ENCODE measurements around the gene TNFRSF11A.

TNFRSF11A gene

GRCh38 chr18:62345909-62346308, 20.8 kb downstream of the TNFRSF11A start:
- H3K36me3 ChIP-seq (ENCODE audit: insufficient read depth, low read length): no peaks in the 10 kb centered on the region
- H3K9ac ChIP-seq (ENCODE audit: insufficient read length): no peak overlapping the region
- no peak overlapping the region for H3K27ac ChIP-seq
- no peak for DNase-seq (ENCODE audit: low read depth, low spot score)
- TF ChIP-seq FOXP2 (optimal IDR thresholded peaks at IDR 0.05; ENCODE audit: control extremely low read depth, extremely low read length, insufficient read depth) (no peak), POLR2AphosphoS5 (IDR thresholded peaks at IDR 0.05; ENCODE audit: borderline replicate concordance, low read depth, low read length) (no peak), EZH2 (IDR thresholded peaks at IDR 0.05) (no peak)
- H3K4me3 ChIP-seq: no peak overlapping the region
- H3K9me3 ChIP-seq (ENCODE audit: low read depth, low read length): no peaks in the 10 kb centered on the region

GRCh38 chr18:62346333-62347088, 21.4 kb downstream of the TNFRSF11A start:
- Histone ChIP-seq H3K9ac (ENCODE audit: insufficient read length) (no peak overlapping the region), H3K4me3 (no peak overlapping the region), H3K36me3 (ENCODE audit: insufficient read depth, low read length) (no peaks in the 10 kb centered on the region), H3K9me3 (ENCODE audit: low read depth, low read length) (no peaks in the 10 kb centered on the region), H3K27ac (no peak overlapping the region)
- DNase-seq (ENCODE audit: low read depth, low spot score): no peak
- TF ChIP-seq EZH2 (IDR thresholded peaks at IDR 0.05): no peak
- TF ChIP-seq POLR2AphosphoS5 (IDR thresholded peaks at IDR 0.05; ENCODE audit: borderline replicate concordance, low read depth, low read length): no peak
- TF ChIP-seq FOXP2 (optimal IDR thresholded peaks at IDR 0.05; ENCODE audit: control extremely low read depth, extremely low read length, insufficient read depth): no peak

GRCh38 chr18:62347089-62347506, 22.0 kb downstream of the TNFRSF11A start:
- H3K4me3 ChIP-seq: no peak overlapping the region
- H3K9ac ChIP-seq (ENCODE audit: insufficient read length): no peak overlapping the region
- DNase-seq (ENCODE audit: low read depth, low spot score): no peak

GRCh38 chr18:62348474-62348873, 23.4 kb downstream of the TNFRSF11A start:
- no peaks in the 10 kb centered on the region for H3K9me3 ChIP-seq (ENCODE audit: low read depth, low read length)
- DNase-seq (ENCODE audit: low read depth, low spot score): no peak
- no peak for TF ChIP-seq FOXP2 (optimal IDR thresholded peaks at IDR 0.05; ENCODE audit: control extremely low read depth, extremely low read length, insufficient read depth)
- no peak for TF ChIP-seq EZH2 (IDR thresholded peaks at IDR 0.05)
- TF ChIP-seq POLR2AphosphoS5 (IDR thresholded peaks at IDR 0.05; ENCODE audit: borderline replicate concordance, low read depth, low read length): no peak
- no peaks in the 10 kb centered on the region for H3K36me3 ChIP-seq (ENCODE audit: insufficient read depth, low read length)
- no peak overlapping the region for H3K9ac ChIP-seq (ENCODE audit: insufficient read length)
- H3K4me3 ChIP-seq: no peak overlapping the region
- H3K27ac ChIP-seq: no peak overlapping the region

More at GRCh38 chr18:62347089-62347506, 22.0 kb downstream of the TNFRSF11A start:
- H3K27ac ChIP-seq: no peak overlapping the region
- no peaks in the 10 kb centered on the region for H3K9me3 ChIP-seq (ENCODE audit: low read depth, low read length)
- TF ChIP-seq FOXP2 (optimal IDR thresholded peaks at IDR 0.05; ENCODE audit: control extremely low read depth, extremely low read length, insufficient read depth): no peak
- no peak for TF ChIP-seq EZH2 (IDR thresholded peaks at IDR 0.05)
- TF ChIP-seq POLR2AphosphoS5 (IDR thresholded peaks at IDR 0.05; ENCODE audit: borderline replicate concordance, low read depth, low read length): no peak
- H3K36me3 ChIP-seq (ENCODE audit: insufficient read depth, low read length): no peaks in the 10 kb centered on the region

GRCh38 chr18:62353170-62353569, 28.1 kb downstream of the TNFRSF11A start:
- Histone ChIP-seq H3K36me3 (ENCODE audit: insufficient read depth, low read length) (no peaks in the 10 kb centered on the region), H3K9me3 (ENCODE audit: low read depth, low read length) (no peaks in the 10 kb centered on the region), H3K27ac (no peak overlapping the region), H3K4me3 (no peak overlapping the region), H3K9ac (ENCODE audit: insufficient read length) (no peak overlapping the region)
- DNase-seq (ENCODE audit: low read depth, low spot score): no peak
- TF ChIP-seq POLR2AphosphoS5 (IDR thresholded peaks at IDR 0.05; ENCODE audit: borderline replicate concordance, low read depth, low read length) (no peak), FOXP2 (optimal IDR thresholded peaks at IDR 0.05; ENCODE audit: control extremely low read depth, extremely low read length, insufficient read depth) (no peak), EZH2 (IDR thresholded peaks at IDR 0.05) (no peak)

GRCh38 chr18:62354151-62354550, 29.0 kb downstream of the TNFRSF11A start:
- H3K36me3 ChIP-seq (ENCODE audit: insufficient read depth, low read length): no peaks in the 10 kb centered on the region
- no peak for DNase-seq (ENCODE audit: low read depth, low spot score)
- TF ChIP-seq FOXP2 (optimal IDR thresholded peaks at IDR 0.05; ENCODE audit: control extremely low read depth, extremely low read length, insufficient read depth) (no peak), EZH2 (IDR thresholded peaks at IDR 0.05) (no peak), POLR2AphosphoS5 (IDR thresholded peaks at IDR 0.05; ENCODE audit: borderline replicate concordance, low read depth, low read length) (no peak)
- H3K9me3 ChIP-seq (ENCODE audit: low read depth, low read length): no peaks in the 10 kb centered on the region
- no peak overlapping the region for H3K4me3 ChIP-seq
- no peak overlapping the region for H3K9ac ChIP-seq (ENCODE audit: insufficient read length)
- H3K27ac ChIP-seq: no peak overlapping the region

GRCh38 chr18:62357079-62357719, 32.1 kb downstream of the TNFRSF11A start:
- Histone ChIP-seq H3K36me3 (ENCODE audit: insufficient read depth, low read length) (no peaks in the 10 kb centered on the region), H3K9ac (ENCODE audit: insufficient read length) (no peak overlapping the region), H3K9me3 (ENCODE audit: low read depth, low read length) (no peaks in the 10 kb centered on the region), H3K27ac (no peak overlapping the region), H3K4me3 (no peak overlapping the region)
- no peak for TF ChIP-seq EZH2 (IDR thresholded peaks at IDR 0.05)
- TF ChIP-seq FOXP2 (optimal IDR thresholded peaks at IDR 0.05; ENCODE audit: control extremely low read depth, extremely low read length, insufficient read depth): no peak
- TF ChIP-seq POLR2AphosphoS5 (IDR thresholded peaks at IDR 0.05; ENCODE audit: borderline replicate concordance, low read depth, low read length): no peak
- DNase-seq (ENCODE audit: low read depth, low spot score): no peak

GRCh38 chr18:62360805-62361204, 35.7 kb downstream of the TNFRSF11A start:
- H3K4me3 ChIP-seq: no peak overlapping the region
- no peak overlapping the region for H3K9ac ChIP-seq (ENCODE audit: insufficient read length)
- H3K9me3 ChIP-seq (ENCODE audit: low read depth, low read length): no peaks in the 10 kb centered on the region
- no peak for TF ChIP-seq FOXP2 (optimal IDR thresholded peaks at IDR 0.05; ENCODE audit: control extremely low read depth, extremely low read length, insufficient read depth)
- no peak for TF ChIP-seq POLR2AphosphoS5 (IDR thresholded peaks at IDR 0.05; ENCODE audit: borderline replicate concordance, low read depth, low read length)
- no peak for TF ChIP-seq EZH2 (IDR thresholded peaks at IDR 0.05)
- no peak overlapping the region for H3K27ac ChIP-seq
- DNase-seq (ENCODE audit: low read depth, low spot score): no peak
- no peaks in the 10 kb centered on the region for H3K36me3 ChIP-seq (ENCODE audit: insufficient read depth, low read length)
